GM06990 (cell line): Measurements from ENCODE around the gene SH2D6.

Source experiments
- DNase-seq: peaks from one replicate; pipeline ENCODE4 v3.0.0-alpha.2; 2011; ENCODE audit not compliant: insufficient read length; ENCODE audit errors: extremely low read depth
- H3K27me3 ChIP-seq: replicated peaks from 2 replicates; pipeline ENCODE4 v1.6.0; 2011; ENCODE audit warnings: low read length; ENCODE audit not compliant: control insufficient read depth, insufficient read depth
- H3K36me3 ChIP-seq: 2 replicates; pipeline ENCODE4 v1.5.1; 2011; ENCODE audit warnings: low read length; ENCODE audit not compliant: control insufficient read depth, insufficient read depth
- H3K4me3 ChIP-seq: replicated peaks from 2 replicates; pipeline ENCODE4 v1.5.1; 2011; ENCODE audit warnings: low read depth, mild to moderate bottlenecking, control low read depth, low read length
- CTCF ChIP-seq: IDR thresholded peaks from 2 replicates; pipeline ENCODE4 v1.5.1; 2011; ENCODE audit warnings: low read length, control low read depth, mild to moderate bottlenecking, inconsistent platforms; ENCODE audit not compliant: insufficient read depth, poor library complexity, severe bottlenecking

The SH2D6 gene

GRCh38 chr2:85399183-85399455 lies 19.4 kb upstream of the SH2D6 start:
- Histone ChIP-seq H3K27me3 (no peaks in the 10 kb centered on the region), H3K4me3 (no peak overlapping the region), H3K36me3 (peaks cover 14% of the 10 kb centered on the region)
- DNase-seq = no peak
- no peak for TF ChIP-seq CTCF

- no peak for DNase-seq
- TF ChIP-seq CTCF = no peak
- Histone ChIP-seq H3K36me3 (peaks cover 11% of the 10 kb centered on the region), H3K4me3 (no peak overlapping the region), H3K27me3 (no peaks in the 10 kb centered on the region)
These were observed 18.5 kb upstream of the SH2D6 start for GRCh38 chr2:85400023-85400422.

- TF ChIP-seq CTCF = no peak
- DNase-seq = no peak
- Histone ChIP-seq H3K36me3 (peaks cover 11% of the 10 kb centered on the region), H3K4me3 (no peak overlapping the region), H3K27me3 (no peaks in the 10 kb centered on the region)
These were observed 17.7 kb upstream of the SH2D6 start for GRCh38 chr2:85400541-85401463.

- Histone ChIP-seq H3K27me3 (no peaks in the 10 kb centered on the region), H3K4me3 (no peak overlapping the region), H3K36me3 (peaks cover 11% of the 10 kb centered on the region)
- no peak for TF ChIP-seq CTCF
- no peak for DNase-seq
These were observed 17.1 kb upstream of the SH2D6 start for GRCh38 chr2:85401464-85401805.

GRCh38 chr2:85401844-85402243 lies 16.7 kb upstream of the SH2D6 start:
- Histone ChIP-seq H3K4me3 (no peak overlapping the region), H3K27me3 (no peaks in the 10 kb centered on the region), H3K36me3 (peaks cover 11% of the 10 kb centered on the region)
- DNase-seq = no peak
- TF ChIP-seq CTCF = no peak
